GM23338 (cell line): ENCODE results near the gene EYA4. TPM values are rescaled to one million over a fixed set of nuclear protein-coding genes. Genes with fewer than 3 reads are reported as not detected.
A peak's percentile ranks its signal among the peaks of the same experiment; 100 is the strongest.

ENCODE experiments used
- ATAC-seq: fragments of 200-7000 bp; cut with Tn5 transposase; 3 replicates; pipeline ENCODE4 v1.9.1; 2020
- DNase-seq: peaks from one replicate; pipeline ENCODE4 v3.0.0-alpha.2; 2015; ENCODE audit warnings: low spot score
- H2AFZ ChIP-seq: fragments of 200-600 bp; sonication (generic); 2 replicates; pipeline ENCODE4 v1.8.0; 2016; ENCODE audit warnings: antibody characterized with exemption, mild to moderate bottlenecking, moderate library complexity
- H3F3A ChIP-seq: fragments of 200-600 bp; sonication (generic); replicated peaks from 2 replicates; pipeline ENCODE4 v1.8.0; 2017; ENCODE audit warnings: antibody characterized with exemption, mixed run types, low read depth
- H3K27ac ChIP-seq: fragments of 200-600 bp; sonication (generic); 2 replicates; pipeline ENCODE4 v1.6.1; 2016; ENCODE audit warnings: low read depth
- H3K27me3 ChIP-seq: fragments of 200-600 bp; sonication (generic); 2 replicates; pipeline ENCODE4 v1.8.0; 2016; ENCODE audit warnings: mild to moderate bottlenecking, mixed run types, moderate library complexity; ENCODE audit not compliant: insufficient read depth
- H3K36me3 ChIP-seq: fragments of 200-600 bp; sonication (generic); 2 replicates; pipeline ENCODE4 v1.8.0; 2016; ENCODE audit warnings: mild to moderate bottlenecking; ENCODE audit not compliant: insufficient read depth
- H3K4me1 ChIP-seq: fragments of 200-600 bp; sonication (generic); 2 replicates; pipeline ENCODE4 v1.8.0; 2016; ENCODE audit warnings: mild to moderate bottlenecking, moderate library complexity; ENCODE audit not compliant: insufficient read depth
- H3K4me2 ChIP-seq: fragments of 200-600 bp; sonication (generic); 2 replicates; pipeline ENCODE4 v1.7.1; 2017; ENCODE audit warnings: mixed run types
- H3K4me3 ChIP-seq: fragments of 200-600 bp; sonication (generic); 2 replicates; pipeline ENCODE4 v1.6.1; 2016; ENCODE audit warnings: mixed run types
- H3K79me2 ChIP-seq: fragments of 200-600 bp; sonication (generic); replicated peaks from 2 replicates; pipeline ENCODE4 v1.8.0; 2017; ENCODE audit warnings: mild to moderate bottlenecking; ENCODE audit not compliant: insufficient read depth
- H3K9me2 ChIP-seq: fragments of 200-600 bp; sonication (generic); 2 replicates; pipeline ENCODE4 v1.8.0; 2017; ENCODE audit not compliant: insufficient read depth
- H4K20me1 ChIP-seq: fragments of 200-600 bp; sonication (generic); replicated peaks from 2 replicates; pipeline ENCODE4 v1.8.0; 2017; ENCODE audit warnings: mild to moderate bottlenecking; ENCODE audit not compliant: insufficient read depth
- H3K27ac Mint-ChIP-seq: 2 replicates; pipeline ENCODE4 v1.8.0; 2020; ENCODE audit warnings: inconsistent platforms, mild to moderate bottlenecking, moderate library complexity, mixed read lengths
- H3K27me3 Mint-ChIP-seq: 3 replicates; pipeline ENCODE4 v1.8.0; 2022; ENCODE audit warnings: low read depth, mild to moderate bottlenecking, moderate library complexity, mixed read lengths, inconsistent platforms; ENCODE audit not compliant: insufficient read depth, poor library complexity
- H3K36me3 Mint-ChIP-seq: 3 replicates; pipeline ENCODE4 v1.8.0; 2021; ENCODE audit warnings: low read depth, mild to moderate bottlenecking, inconsistent platforms, moderate library complexity, mixed read lengths
- H3K4me1 Mint-ChIP-seq: 3 replicates; pipeline ENCODE4 v1.8.0; 2020; ENCODE audit warnings: mild to moderate bottlenecking, inconsistent platforms, mixed read lengths
- H3K4me3 Mint-ChIP-seq: 3 replicates; pipeline ENCODE4 v1.8.0; 2021; ENCODE audit warnings: moderate library complexity, mild to moderate bottlenecking, inconsistent platforms, mixed read lengths
- H3K9me3 Mint-ChIP-seq: 3 replicates; pipeline ENCODE4 v1.8.0; 2020; ENCODE audit warnings: moderate library complexity, mild to moderate bottlenecking, inconsistent platforms, mixed read lengths
- CREB1 ChIP-seq: fragments of 250-450 bp; sonication (Bioruptor Pico); IDR thresholded peaks from 2 replicates; pipeline ENCODE4 v1.5.0; 2020; ENCODE audit warnings: low read depth, mild to moderate bottlenecking, moderate library complexity
- JUNB ChIP-seq: IDR thresholded peaks from one replicate; pipeline ENCODE4 v1.6.1; 2016; ENCODE audit warnings: antibody characterized with exemption; ENCODE audit not compliant: unreplicated experiment
- NANOG ChIP-seq: IDR thresholded peaks from 2 replicates; pipeline ENCODE4 v1.6.1; 2016; ENCODE audit warnings: antibody characterized with exemption, borderline replicate concordance
- STAT1 ChIP-seq: IDR thresholded peaks from one replicate; pipeline ENCODE4 v1.6.1; 2016; ENCODE audit warnings: antibody characterized with exemption; ENCODE audit not compliant: unreplicated experiment
- ZNF331 ChIP-seq: fragments of 250-450 bp; sonication (Bioruptor Pico); IDR thresholded peaks from 2 replicates; pipeline ENCODE4 v1.5.0; 2020; ENCODE audit warnings: low read depth, mild to moderate bottlenecking, moderate library complexity
- polyA plus RNA-seq: library from polyadenylated mRNA; unstranded; fragments of >200 nt; fragmentation: Nextera tagmentation; extraction: Ambion mirVana; gene quantifications from 2 replicates; pipeline ENCODE4 v1.2.1, GENCODE V29; 2016
- total RNA-seq: library from RNA; depleted of rRNA; stranded (reverse); fragments of >200 nt; shearing (Covaris generic); gene quantifications from 2 replicates; pipeline ENCODE4 v1.2.3, GENCODE V29; 2014
- TF ChIP-seq, protein P1 (sequence below): fragments of 250-450 bp; sonication (Bioruptor Pico); IDR thresholded peaks from 2 replicates; pipeline ENCODE4 v1.5.0; 2020; ENCODE audit warnings: mild to moderate bottlenecking, moderate library complexity
- TF ChIP-seq, protein P2 (sequence below), 2 experiments: fragments of 200-600 bp in 1 of 2; sonication (generic) in 1 of 2; conservative IDR thresholded peaks; 2 replicates each; pipeline versions ENCODE4 v1.5.1 to v1.6.1; 2016 to 2017; ENCODE audit warnings: antibody characterized with exemption in 2 of 2, low read depth in 2 of 2, mild to moderate bottlenecking in 2 of 2, moderate library complexity in 1 of 2

The EYA4 gene
- total and polyA plus RNA-seq, 2 experiments from 2014 or later: 0.05 to 0.21 TPM

DNA sequence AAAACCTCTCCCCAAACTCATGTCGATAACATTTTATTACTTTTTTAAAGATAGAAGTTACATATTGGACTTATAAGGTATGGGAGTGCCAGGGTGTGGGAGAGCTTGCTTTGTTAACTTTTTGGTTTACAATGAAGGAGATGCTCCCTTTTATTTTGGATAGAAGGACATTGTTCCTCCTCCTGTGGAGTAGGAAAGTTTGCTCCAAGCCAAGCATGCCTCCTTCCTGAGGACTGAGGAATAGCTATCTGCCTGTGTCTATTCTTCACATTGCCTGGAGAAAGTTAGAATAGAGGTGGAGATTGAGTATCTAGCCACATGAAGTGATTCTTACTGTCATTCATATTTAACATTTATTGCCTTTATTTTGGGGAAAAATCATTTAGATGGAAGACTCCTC is 71.9 kb downstream of the EYA4 start:
- 0 out of 2 replicates have a peak overlapping the region, but pooled peaks have one; percentile 50 for H3K4me2 ChIP-seq
- no peaks in the 10 kb centered on the region for H3K9me2 ChIP-seq
- H3K4me3 ChIP-seq: no peak overlapping the region
- peaks cover 15% of the 10 kb centered on the region; the same call in 1 of the 2 replicates for H3K4me1 ChIP-seq
- no peak overlapping the region for H2AFZ ChIP-seq
- no peaks in the 10 kb centered on the region for H3K36me3 ChIP-seq
- DNase-seq: peak; percentile 61
- H3K79me2 ChIP-seq: no peaks in the 10 kb centered on the region
- no peaks in the 10 kb centered on the region for H4K20me1 ChIP-seq
- TF ChIP-seq, protein P1, sequence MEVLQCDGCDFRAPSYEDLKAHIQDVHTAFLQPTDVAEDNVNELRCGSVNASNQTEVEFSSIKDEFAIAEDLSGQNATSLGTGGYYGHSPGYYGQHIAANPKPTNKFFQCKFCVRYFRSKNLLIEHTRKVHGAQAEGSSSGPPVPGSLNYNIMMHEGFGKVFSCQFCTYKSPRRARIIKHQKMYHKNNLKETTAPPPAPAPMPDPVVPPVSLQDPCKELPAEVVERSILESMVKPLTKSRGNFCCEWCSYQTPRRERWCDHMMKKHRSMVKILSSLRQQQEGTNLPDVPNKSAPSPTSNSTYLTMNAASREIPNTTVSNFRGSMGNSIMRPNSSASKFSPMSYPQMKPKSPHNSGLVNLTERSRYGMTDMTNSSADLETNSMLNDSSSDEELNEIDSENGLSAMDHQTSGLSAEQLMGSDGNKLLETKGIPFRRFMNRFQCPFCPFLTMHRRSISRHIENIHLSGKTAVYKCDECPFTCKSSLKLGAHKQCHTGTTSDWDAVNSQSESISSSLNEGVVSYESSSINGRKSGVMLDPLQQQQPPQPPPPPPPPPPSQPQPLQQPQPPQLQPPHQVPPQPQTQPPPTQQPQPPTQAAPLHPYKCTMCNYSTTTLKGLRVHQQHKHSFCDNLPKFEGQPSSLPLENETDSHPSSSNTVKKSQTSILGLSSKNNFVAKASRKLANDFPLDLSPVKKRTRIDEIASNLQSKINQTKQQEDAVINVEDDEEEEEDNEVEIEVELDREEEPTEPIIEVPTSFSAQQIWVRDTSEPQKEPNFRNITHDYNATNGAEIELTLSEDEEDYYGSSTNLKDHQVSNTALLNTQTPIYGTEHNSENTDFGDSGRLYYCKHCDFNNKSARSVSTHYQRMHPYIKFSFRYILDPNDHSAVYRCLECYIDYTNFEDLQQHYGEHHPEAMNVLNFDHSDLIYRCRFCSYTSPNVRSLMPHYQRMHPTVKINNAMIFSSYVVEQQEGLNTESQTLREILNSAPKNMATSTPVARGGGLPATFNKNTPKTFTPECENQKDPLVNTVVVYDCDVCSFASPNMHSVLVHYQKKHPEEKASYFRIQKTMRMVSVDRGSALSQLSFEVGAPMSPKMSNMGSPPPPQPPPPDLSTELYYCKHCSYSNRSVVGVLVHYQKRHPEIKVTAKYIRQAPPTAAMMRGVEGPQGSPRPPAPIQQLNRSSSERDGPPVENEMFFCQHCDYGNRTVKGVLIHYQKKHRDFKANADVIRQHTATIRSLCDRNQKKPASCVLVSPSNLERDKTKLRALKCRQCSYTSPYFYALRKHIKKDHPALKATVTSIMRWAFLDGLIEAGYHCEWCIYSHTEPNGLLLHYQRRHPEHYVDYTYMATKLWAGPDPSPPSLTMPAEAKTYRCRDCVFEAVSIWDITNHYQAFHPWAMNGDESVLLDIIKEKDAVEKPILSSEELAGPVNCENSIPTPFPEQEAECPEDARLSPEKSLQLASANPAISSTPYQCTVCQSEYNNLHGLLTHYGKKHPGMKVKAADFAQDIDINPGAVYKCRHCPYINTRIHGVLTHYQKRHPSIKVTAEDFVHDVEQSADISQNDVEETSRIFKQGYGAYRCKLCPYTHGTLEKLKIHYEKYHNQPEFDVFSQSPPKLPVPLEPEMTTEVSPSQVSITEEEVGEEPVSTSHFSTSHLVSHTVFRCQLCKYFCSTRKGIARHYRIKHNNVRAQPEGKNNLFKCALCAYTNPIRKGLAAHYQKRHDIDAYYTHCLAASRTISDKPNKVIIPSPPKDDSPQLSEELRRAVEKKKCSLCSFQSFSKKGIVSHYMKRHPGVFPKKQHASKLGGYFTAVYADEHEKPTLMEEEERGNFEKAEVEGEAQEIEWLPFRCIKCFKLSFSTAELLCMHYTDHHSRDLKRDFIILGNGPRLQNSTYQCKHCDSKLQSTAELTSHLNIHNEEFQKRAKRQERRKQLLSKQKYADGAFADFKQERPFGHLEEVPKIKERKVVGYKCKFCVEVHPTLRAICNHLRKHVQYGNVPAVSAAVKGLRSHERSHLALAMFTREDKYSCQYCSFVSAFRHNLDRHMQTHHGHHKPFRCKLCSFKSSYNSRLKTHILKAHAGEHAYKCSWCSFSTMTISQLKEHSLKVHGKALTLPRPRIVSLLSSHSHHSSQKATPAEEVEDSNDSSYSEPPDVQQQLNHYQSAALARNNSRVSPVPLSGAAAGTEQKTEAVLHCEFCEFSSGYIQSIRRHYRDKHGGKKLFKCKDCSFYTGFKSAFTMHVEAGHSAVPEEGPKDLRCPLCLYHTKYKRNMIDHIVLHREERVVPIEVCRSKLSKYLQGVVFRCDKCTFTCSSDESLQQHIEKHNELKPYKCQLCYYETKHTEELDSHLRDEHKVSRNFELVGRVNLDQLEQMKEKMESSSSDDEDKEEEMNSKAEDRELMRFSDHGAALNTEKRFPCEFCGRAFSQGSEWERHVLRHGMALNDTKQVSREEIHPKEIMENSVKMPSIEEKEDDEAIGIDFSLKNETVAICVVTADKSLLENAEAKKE (CRISPR knock-in tag): peak; percentile 87
- no peak for TF ChIP-seq NANOG
- TF ChIP-seq, protein P2, sequence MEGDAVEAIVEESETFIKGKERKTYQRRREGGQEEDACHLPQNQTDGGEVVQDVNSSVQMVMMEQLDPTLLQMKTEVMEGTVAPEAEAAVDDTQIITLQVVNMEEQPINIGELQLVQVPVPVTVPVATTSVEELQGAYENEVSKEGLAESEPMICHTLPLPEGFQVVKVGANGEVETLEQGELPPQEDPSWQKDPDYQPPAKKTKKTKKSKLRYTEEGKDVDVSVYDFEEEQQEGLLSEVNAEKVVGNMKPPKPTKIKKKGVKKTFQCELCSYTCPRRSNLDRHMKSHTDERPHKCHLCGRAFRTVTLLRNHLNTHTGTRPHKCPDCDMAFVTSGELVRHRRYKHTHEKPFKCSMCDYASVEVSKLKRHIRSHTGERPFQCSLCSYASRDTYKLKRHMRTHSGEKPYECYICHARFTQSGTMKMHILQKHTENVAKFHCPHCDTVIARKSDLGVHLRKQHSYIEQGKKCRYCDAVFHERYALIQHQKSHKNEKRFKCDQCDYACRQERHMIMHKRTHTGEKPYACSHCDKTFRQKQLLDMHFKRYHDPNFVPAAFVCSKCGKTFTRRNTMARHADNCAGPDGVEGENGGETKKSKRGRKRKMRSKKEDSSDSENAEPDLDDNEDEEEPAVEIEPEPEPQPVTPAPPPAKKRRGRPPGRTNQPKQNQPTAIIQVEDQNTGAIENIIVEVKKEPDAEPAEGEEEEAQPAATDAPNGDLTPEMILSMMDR (conservative IDR thresholded peaks at IDR 0.05; ENCODE audit: low read depth in 2 of 2): peak; percentile 24 to 58; a peak in 3 of 4 replicates
- peak; percentile 95 for ATAC-seq
- Mint-ChIP-seq H3K27ac (no peak overlapping the region), H3K4me3 (no peak overlapping the region), H3K9me3 (0 out of 3 replicates have a peak, but pooled peaks cover under 1% of the 10 kb centered on the region), H3K36me3 (no peaks in the 10 kb centered on the region), H3K27me3 (peaks cover 2% of the 10 kb centered on the region), H3K4me1 (peaks cover 19% of the 10 kb centered on the region)
- H3F3A ChIP-seq: no peaks in the 10 kb centered on the region
- H3K27ac ChIP-seq: no peak overlapping the region
- no peaks in the 10 kb centered on the region for H3K27me3 ChIP-seq

DNA sequence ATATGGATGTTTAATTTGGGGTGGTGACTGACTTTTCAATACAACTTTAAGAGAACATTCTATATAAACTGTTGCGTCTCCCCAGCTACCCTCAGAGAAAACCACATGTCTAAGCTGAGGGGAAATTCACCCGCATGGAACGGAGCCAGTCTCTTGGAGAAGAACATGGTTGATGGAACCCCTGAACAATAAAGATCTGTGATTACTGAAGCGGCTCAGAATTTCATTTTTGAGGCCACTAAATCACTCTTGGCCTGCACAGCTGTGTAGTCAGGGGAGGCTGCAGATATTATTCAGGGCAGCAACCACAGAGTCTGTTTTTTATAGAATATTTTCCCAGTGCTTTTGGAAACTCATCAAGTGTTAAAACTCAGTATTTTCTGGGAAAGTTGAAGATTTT is 73.8 kb downstream of the EYA4 start:
- H3K4me3 ChIP-seq: no peak overlapping the region
- H4K20me1 ChIP-seq: no peaks in the 10 kb centered on the region
- H3K4me3 Mint-ChIP-seq: no peak overlapping the region
- no peak overlapping the region for H3K4me2 ChIP-seq
- peaks cover 2% of the 10 kb centered on the region for H3K27me3 Mint-ChIP-seq
- H3K27me3 ChIP-seq: no peaks in the 10 kb centered on the region
- no peak overlapping the region for H3K27ac ChIP-seq
- peaks cover 15% of the 10 kb centered on the region; the same call in 1 of the 2 replicates for H3K4me1 ChIP-seq
- no peaks in the 10 kb centered on the region for H3K36me3 ChIP-seq
- no peaks in the 10 kb centered on the region for H3K9me3 Mint-ChIP-seq
- no peaks in the 10 kb centered on the region for H3F3A ChIP-seq
- no peak overlapping the region for H2AFZ ChIP-seq
- H3K27ac Mint-ChIP-seq: no peak overlapping the region
- ATAC-seq (no peak), DNase-seq (no peak)
- H3K36me3 Mint-ChIP-seq: no peaks in the 10 kb centered on the region
- H3K4me1 Mint-ChIP-seq: peaks cover 19% of the 10 kb centered on the region
- H3K79me2 ChIP-seq: no peaks in the 10 kb centered on the region
- H3K9me2 ChIP-seq: no peaks in the 10 kb centered on the region
- TF ChIP-seq STAT1 (no peak), JUNB (no peak), CREB1 (CRISPR knock-in tag) (no peak), ZNF331 (CRISPR knock-in tag) (no peak)
